DMS 273 (cell line): ENCODE measurements around the gene SLC22A1.
"Not testable (repeated sequence)": the region's sequence is repeated elsewhere in the genome, so short reads cannot be mapped to it uniquely, and the experiment has no call there.

Experiments used
- DNase-seq: peaks from one replicate; lab custom pipeline; 2025; ENCODE audit not compliant: unreplicated experiment; lab: John Stamatoyannopoulos, UW

SLC22A1 gene

DNA sequence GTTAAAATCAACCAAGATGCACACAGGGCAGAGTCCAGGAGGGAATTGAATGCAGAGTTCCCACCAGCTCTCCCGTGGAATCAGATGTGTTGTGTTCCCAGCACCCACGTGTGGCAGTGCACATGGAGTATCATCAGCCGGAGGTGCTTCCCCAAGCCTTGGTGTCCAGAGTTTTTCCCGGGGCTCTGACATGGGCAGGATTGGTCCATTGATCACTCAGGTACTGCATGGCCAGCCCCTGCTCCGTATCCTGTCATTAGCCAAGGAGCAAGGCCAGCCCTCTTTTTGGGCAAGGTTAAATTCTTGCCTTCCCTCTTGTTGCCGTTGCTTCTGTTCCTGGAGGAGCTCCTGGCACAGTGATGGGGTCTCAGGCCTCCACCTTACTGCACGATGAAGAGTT lies 28.6 kb upstream of the SLC22A1 start:
- no peak for DNase-seq

DNA sequence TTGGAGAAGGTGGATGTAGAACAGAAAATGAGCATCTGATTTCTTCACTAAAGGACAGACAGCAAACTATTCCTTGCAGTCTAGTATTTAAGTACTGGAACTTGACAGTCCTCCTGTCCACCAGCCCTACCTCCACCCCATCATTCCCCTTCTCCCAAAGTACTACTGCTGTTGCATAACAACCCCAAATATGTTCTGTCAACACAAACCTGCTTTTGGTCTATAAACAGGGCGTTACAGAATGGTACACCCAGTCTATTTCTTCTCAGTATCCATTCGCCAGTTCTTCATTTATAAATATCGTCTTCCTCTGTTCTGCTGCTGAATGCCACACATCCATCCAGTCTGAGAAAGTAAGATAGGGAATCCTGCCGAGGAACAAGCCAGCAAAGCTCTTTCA lies 27.7 kb upstream of the SLC22A1 start:
- DNase-seq, result no peak

- no peak for DNase-seq
Measured at GRCh38 chr6:160095146-160095845, 26.3 kb upstream of the SLC22A1 start.

DNA sequence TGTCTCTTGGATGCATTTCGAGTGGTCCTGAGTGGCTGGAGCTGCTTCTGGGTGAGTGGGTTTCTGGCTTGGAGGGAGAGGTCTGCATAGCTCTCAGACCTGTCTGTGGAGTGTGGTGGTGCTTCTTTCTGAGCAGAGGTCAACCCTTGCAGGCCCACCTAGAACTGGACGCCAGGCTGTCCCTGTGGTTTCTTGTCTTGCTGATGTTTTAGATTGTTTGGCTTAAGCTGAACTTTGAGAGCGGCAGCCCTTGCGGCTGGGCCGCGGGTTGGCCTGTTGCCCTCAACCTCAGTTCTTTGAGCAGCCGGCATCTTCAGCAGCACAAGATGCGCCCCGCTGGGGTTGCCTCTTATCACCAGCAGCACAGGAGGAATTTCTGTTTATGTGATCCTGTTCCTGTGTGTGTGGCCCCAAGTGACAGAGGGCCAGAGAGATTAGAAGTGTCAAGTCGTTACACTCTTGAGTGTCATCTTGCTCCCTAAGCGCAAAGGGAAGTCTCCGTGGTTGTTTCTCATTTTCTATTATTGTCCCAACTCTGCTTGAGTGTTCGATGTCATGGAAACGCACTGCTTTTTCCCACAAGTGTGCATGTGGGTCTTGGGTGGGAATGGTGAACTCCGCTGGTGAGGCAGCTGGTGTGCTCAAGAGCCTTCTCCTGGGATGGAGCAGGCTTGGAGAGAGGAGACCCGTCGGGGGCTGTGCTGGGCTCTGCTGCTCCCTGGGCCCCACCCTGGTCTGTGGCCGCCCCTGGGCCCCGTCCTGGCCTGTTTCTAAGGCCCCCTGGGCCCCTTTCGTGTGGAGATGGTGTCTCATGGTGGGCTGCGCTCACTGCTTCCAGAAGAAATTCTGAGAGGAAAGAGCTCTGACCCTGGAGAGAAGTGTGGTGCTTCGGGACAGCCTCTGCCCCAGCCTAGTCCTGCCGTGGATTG lies 20.1 kb upstream of the SLC22A1 start:
- no peak for DNase-seq

- no peak for DNase-seq
Measured at GRCh38 chr6:160102399-160102798, 19.2 kb upstream of the SLC22A1 start.

DNA sequence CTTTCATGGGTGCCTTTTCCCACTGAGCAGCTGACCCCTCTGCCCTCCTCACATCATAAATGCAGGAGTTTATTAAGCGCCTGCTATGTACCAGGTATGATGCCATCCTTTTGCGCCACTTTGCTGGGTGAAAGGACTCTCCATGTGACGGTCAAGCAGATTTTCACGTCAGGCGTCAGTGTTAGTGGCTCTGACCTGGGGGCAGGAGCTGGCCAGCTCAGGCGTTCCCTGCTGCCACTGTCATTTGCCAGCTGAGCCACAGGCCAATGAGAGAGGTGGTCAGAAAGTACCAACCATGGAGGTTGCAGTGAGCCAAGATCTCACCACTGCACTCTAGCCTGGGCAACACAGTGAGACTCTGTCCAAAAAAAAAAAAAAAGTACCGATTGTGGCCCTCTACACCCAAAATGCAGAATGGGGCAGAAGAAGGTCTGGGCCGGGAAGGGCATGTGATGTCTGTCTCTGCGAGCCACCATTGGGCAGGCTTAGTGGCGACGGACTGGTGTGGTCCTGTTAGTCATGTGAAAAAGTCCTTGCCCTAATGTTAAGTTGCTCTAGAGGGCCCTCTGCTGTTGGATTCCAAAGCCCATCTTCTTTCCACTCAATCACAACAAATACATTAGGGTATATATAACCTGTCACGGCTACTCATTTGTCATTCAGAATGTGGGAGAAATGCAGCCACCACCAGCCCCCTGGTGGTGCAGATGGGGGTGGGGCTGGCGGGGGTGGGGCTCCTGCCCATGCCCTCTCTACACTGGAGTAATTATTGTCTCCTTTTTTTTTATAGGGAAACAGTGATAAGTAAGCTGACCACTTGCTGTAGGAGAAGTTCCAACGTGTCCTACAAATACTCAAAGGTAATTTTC lies 18.4 kb upstream of the SLC22A1 start:
- peak; percentile 38 for DNase-seq

GRCh38 chr6:160103825-160104100 lies 17.9 kb upstream of the SLC22A1 start:
- no peak for DNase-seq

DNA sequence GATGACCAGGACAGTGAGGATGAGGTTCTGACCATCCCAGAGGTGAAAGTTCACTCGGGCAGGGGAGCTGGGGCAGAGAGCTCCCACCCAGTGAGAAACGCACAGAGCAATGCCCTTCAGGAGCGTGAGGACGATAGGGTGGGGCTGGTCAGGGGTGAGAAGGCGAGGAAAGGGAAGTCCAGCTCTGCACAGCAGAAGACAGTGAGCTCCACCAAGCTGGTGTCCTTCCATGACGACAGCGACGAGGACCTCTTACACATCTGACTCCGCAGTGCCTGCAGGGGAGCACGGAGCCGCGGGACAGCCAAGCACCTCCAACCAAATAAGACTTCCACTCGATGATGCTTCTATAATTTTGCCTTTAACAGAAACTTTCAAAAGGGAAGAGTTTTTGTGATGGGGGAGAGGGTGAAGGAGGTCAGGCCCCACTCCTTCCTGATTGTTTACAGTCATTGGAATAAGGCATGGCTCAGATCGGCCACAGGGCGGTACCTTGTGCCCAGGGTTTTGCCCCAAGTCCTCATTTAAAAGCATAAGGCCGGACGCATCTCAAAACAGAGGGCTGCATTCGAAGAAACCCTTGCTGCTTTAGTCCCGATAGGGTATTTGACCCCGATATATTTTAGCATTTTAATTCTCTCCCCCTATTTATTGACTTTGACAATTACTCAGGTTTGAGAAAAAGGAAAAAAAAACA lies 16.6 kb upstream of the SLC22A1 start:
- DNase-seq, result no peak

DNA sequence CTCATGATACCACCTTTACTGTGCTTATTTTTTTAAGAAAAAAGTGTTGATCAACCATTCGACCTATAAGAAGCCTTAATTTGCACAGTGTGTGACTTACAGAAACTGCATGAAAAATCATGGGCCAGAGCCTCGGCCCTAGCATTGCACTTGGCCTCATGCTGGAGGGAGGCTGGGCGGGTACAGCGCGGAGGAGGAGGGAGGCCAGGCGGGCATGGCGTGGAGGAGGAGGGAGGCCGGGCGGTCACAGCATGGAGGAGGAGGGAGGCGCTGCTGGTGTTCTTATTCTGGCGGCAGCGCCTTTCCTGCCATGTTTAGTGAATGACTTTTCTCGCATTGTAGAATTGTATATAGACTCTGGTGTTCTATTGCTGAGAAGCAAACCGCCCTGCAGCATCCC lies 15.6 kb upstream of the SLC22A1 start:
- no peak for DNase-seq

- no peak for DNase-seq
Measured at GRCh38 chr6:160106701-160107100, 14.9 kb upstream of the SLC22A1 start.

DNA sequence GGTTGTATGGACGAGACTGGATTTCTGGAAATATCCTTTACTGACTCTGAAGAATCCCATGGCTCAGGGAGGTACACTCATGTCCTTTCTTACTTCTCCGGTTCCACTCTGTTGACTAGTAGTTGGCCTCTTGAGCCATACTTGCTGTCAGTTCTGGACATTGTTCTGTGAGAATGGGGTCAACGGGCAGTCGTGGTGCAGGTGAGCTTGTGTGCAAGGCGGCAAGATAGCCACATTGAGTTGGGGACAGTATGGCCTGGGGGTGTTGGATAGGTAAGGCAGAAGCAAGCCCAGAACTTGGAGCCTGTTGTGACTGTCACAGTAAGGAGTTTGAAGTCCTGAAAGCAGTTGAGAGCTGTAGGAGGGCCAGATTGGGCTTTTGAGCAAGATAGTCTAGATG lies 13.5 kb upstream of the SLC22A1 start:
- DNase-seq, result no peak

DNA sequence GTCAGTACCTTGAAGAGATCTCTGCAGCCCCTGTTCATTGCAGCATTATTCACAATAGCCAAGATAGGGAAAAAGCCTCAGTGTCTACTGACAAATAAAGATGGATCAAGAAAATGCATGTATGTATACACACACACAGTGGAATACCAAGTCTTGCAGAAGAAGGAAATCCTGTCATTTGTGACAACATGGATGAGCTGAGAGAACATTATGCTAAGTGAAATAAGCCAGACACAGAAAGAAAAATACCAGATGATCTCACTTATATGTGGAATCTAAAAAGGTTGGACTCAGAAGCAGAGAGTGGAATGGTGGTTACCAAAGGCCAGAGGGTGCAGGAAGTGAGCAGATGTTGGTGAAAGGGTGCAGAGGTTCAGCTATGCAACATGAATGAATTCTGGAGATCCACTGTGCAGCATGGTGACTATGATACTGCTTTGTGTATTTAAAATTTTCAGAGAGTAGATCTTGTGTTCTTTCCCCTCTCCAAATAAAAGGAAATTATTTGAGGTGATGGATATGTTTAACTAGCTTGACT lies 11.0 kb upstream of the SLC22A1 start:
- DNase-seq, result no peak

GRCh38 chr6:160111806-160112205 lies 9.8 kb upstream of the SLC22A1 start:
- no peak for DNase-seq

GRCh38 chr6:160112628-160113299 lies 8.9 kb upstream of the SLC22A1 start:
- DNase-seq, result no peak

- not testable (repeated sequence) for DNase-seq
Measured at GRCh38 chr6:160114536-160114935, 7.1 kb upstream of the SLC22A1 start.

DNA sequence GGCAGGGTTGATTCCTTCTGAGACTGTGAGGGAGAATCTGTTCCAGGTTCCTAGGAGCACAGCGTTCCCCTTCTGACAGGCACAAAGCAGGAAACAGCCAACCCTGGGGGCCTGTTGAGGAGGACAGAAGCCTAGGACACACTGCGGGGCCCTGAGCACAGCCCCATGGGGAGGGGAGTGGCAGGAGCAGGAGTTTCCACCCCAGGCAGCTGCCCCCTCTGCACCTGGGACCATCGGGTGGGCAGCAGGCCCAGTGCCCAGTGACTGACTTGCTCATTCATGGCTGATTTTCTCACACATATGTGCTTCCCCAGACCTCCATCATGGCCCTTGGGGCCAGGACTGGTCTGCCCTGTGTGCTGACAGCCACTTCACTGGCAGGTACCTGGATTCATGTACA lies 6.2 kb upstream of the SLC22A1 start:
- DNase-seq, result no peak

GRCh38 chr6:160116411-160116810 lies 5.2 kb upstream of the SLC22A1 start:
- no peak for DNase-seq

DNA sequence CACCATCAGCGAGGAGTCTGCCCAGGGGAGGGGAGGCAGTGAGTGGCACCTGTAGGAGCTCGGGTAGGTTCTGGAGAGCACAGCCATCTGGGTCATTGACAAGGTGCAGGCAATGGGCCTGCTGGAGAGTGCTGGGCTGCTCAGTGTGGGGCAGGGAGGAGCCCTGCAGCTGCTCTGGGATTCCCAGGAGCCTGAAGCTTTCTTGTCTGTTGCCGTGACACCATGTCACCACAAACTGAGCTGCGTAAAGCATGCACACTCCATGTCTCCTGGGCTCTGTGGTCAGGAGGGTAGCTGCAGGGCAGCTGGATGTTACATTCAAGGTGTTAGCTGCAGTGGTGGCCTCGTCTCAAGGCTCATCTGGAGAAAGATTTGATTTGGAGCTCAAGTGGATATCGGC lies 4.5 kb upstream of the SLC22A1 start:
- DNase-seq, result no peak

- no peak for DNase-seq
Measured at GRCh38 chr6:160118620-160119229, 2.9 kb upstream of the SLC22A1 start.

DNA sequence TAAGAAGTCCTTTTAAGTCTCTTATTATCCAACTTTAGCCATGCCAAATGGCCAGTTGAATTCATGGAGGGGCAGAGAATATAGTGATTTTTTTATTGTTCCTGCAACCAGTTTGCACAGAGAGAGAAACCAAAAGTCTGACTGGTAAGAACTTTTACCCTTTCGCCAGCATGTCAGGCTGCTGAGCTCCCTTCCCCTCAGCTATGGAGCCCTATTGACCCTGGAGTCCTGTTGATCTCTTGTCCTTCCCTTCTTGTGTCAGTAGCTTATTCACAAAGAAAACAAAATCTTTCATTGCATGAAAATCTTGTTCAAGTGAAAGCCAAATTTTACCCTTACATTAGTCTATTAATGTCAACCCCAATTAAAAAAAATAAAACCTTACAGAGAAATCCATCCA lies 1.5 kb upstream of the SLC22A1 start:
- no peak for DNase-seq
